Calu3 (cell line): ENCODE results near the gene GRIFIN. TPM values are rescaled to one million over a fixed set of nuclear protein-coding genes. Genes with fewer than 3 reads are reported as not detected.

Source experiments
- BruUV-seq: library from RNA; stranded (reverse); fragments of 400-500 nt; replicated peaks from 2 replicates; lab custom pipeline; 2021; lab: Mats Ljungman, UMichigan
- CTCF ChIA-PET: fragments of 300-600 bp; sonication (Branson Sonifier 250); formaldehyde crosslinking; loops from one replicate; lab custom pipeline; 2022; ENCODE audit warnings: antibody characterized with exemption; lab: Charles Lee
- DNase-seq: peaks from one replicate; pipeline ENCODE4 v3.0.0; 2022
- H3K27ac Mint-ChIP-seq: one replicate; pipeline ENCODE4 v1.8.0; 2022; ENCODE audit warnings: mixed read lengths; ENCODE audit not compliant: unreplicated experiment
- H3K27me3 Mint-ChIP-seq: one replicate; pipeline ENCODE4 v1.8.0; 2022; ENCODE audit warnings: mixed read lengths; ENCODE audit not compliant: unreplicated experiment
- H3K36me3 Mint-ChIP-seq: one replicate; pipeline ENCODE4 v1.8.0; 2022; ENCODE audit warnings: mild to moderate bottlenecking, moderate library complexity, mixed read lengths; ENCODE audit not compliant: insufficient read depth, unreplicated experiment
- H3K4me1 Mint-ChIP-seq: one replicate; pipeline ENCODE4 v1.8.0; 2022; ENCODE audit warnings: mild to moderate bottlenecking, low read depth, mixed read lengths; ENCODE audit not compliant: unreplicated experiment
- H3K4me3 Mint-ChIP-seq: one replicate; pipeline ENCODE4 v1.8.0; 2022; ENCODE audit warnings: mild to moderate bottlenecking, low read depth, moderate library complexity, mixed read lengths; ENCODE audit not compliant: unreplicated experiment
- H3K9me3 Mint-ChIP-seq: one replicate; pipeline ENCODE4 v1.8.0; 2022; ENCODE audit warnings: low read depth, mixed read lengths; ENCODE audit not compliant: unreplicated experiment
- intact Hi-C: fragments of 100-400 bp; cut with micrococcal nuclease; formaldehyde crosslinking; loops from one replicate; pipeline ENCODE4 v1.10.0; 2022; ENCODE audit not compliant: unreplicated experiment
- total RNA-seq: library from RNA; stranded (reverse); gene quantifications from 2 replicates; pipeline ENCODE4 v1.2.3, GENCODE V29; 2022
- TF ChIP-seq, protein P1 (sequence below): fragments of 200-600 bp; IDR thresholded peaks from one replicate; pipeline ENCODE4 v1.8.0; 2022; ENCODE audit warnings: antibody characterized with exemption; ENCODE audit not compliant: unreplicated experiment

The GRIFIN gene
- total RNA-seq, 1 experiment from 2014 or later = not detected

DNA sequence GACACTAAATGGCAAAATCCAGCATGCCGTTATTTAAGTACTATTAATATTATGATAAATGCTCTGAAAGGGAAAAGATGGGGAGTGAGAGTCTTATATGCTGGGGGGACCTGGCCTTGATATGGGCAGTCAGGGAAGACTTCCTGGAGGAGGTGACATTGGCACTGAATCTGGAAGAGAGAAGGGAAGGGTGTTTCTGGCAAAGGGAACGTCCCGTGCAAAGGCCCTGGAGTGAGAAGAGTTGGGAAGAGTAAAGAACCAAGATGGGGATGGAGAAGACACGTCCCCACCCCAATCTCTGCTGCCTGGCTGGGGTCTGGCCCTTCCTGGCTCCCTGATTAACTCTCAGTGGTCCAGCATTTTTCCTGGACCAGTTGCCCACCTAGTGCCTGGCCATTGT is 5.0 kb upstream of the GRIFIN start:
- no TSS peak for BruUV-seq
- DNase-seq = no peak
- Mint-ChIP-seq H3K27ac (no peak overlapping the region), H3K4me3 (no peak overlapping the region), H3K36me3 (no peaks in the 10 kb centered on the region), H3K27me3 (peaks cover 44% of the 10 kb centered on the region), H3K9me3 (no peaks in the 10 kb centered on the region), H3K4me1 (peaks cover 10% of the 10 kb centered on the region)
- intact Hi-C loops = no loop called here
- TF ChIP-seq, protein P1, sequence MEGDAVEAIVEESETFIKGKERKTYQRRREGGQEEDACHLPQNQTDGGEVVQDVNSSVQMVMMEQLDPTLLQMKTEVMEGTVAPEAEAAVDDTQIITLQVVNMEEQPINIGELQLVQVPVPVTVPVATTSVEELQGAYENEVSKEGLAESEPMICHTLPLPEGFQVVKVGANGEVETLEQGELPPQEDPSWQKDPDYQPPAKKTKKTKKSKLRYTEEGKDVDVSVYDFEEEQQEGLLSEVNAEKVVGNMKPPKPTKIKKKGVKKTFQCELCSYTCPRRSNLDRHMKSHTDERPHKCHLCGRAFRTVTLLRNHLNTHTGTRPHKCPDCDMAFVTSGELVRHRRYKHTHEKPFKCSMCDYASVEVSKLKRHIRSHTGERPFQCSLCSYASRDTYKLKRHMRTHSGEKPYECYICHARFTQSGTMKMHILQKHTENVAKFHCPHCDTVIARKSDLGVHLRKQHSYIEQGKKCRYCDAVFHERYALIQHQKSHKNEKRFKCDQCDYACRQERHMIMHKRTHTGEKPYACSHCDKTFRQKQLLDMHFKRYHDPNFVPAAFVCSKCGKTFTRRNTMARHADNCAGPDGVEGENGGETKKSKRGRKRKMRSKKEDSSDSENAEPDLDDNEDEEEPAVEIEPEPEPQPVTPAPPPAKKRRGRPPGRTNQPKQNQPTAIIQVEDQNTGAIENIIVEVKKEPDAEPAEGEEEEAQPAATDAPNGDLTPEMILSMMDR = no peak
- CTCF ChIA-PET = interaction anchor here (3.3 kb wide), 1 partner anchor 42 kb away, joined by 7 read pairs; no protein-coding TSS in a partner anchor

DNA sequence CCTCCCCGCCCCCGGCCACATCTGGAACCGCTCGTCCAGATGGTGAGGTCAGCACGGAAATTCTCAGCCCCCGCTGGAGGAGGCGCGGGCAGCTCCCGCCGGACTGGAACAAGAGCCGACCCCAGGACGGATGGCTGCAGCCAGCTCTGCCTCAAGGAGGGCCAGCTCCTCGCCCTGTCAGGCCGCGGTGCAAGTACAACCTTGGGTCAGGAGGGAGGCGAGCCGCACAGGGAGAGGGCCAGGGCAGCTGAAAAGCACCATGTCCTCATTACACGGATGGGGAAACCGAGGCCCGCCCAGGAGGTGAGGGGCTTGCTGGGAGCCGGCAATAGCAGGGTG is 3.8 kb upstream of the GRIFIN start:
- CTCF ChIA-PET = interaction anchor here (3.3 kb wide), 1 partner anchor 44 kb away, joined by 7 read pairs; no protein-coding TSS in a partner anchor
- no TSS peak for BruUV-seq
- TF ChIP-seq, protein P1 = no peak
- Mint-ChIP-seq H3K4me3 (no peak overlapping the region), H3K9me3 (no peaks in the 10 kb centered on the region), H3K4me1 (peaks cover 10% of the 10 kb centered on the region), H3K36me3 (no peaks in the 10 kb centered on the region), H3K27me3 (peaks cover 44% of the 10 kb centered on the region), H3K27ac (no peak overlapping the region)
- intact Hi-C loops = loop anchor here (1.0 kb wide), 1 partner anchor 19 kb away; no protein-coding TSS in a partner anchor
- DNase-seq = no peak

DNA sequence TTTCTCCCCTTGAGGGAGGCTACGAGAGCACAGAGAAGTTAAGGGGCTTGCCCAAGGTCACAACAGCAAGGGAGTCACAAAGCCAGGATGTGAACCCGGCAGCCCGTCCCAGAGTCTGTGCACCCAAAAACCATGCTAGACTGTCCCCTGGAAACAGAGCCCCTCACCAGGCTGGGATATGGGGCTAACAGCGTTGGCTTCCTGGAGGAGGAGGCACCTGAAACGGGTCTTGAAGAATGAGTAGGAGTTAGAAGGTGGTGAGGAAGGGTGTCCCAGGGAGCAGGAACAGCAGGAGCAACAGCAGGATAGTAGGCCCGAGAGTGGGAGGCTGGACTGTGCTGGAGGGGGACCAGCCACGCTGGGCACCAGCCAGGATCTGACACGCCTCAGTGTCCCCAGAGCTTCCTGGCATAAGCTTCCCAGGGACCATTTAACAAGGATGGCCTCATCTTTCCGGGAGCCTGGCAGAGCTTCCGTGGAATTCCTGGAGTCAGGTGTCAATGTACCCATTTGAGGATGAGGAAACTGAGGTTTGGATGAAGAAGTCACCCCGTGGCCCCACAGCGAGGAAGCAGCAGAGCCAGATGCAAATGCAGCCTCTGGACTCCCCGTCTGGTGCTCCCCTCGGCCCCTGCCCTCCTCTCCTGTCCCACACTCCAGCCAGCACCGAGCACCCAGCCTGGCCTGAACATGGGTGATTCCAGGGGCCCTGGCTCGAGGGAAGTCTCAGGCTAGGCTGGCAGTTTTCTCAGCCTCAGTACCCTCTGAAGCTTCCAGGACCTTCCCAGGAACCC is 3.3 kb upstream of the GRIFIN start:
- peaks cover 44% of the 10 kb centered on the region for H3K27me3 Mint-ChIP-seq
- TF ChIP-seq, protein P1 = no peak

DNA sequence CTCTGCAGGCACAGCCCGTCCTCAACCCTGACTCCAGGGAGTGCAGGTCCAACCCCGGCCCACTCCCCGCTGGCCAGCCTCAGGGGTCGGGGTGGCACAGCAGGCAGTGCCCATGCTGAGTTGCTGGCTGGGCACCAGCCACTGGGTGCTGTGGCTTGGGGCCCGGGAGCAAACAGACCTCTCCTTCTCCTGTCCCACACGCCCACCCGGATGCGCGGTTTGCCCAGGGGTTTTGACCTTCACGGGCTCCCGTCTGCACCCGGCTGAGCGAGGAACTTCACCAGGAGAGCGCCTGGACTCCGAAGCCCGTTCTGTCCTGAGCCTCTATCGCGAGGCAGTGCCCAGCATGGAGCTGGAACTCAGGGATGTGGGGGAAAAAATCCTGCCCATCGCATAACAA is 2.6 kb upstream of the GRIFIN start:
- intact Hi-C loops = loop anchor here (5.0 kb wide), 2 partner anchors 44 to 79 kb away; partner anchors contain the start of genes BRAT1 and IQCE
- no peak for DNase-seq
- TF ChIP-seq, protein P1 = no peak
- H3K4me1 Mint-ChIP-seq = peaks cover 10% of the 10 kb centered on the region
- no peaks in the 10 kb centered on the region for H3K36me3 Mint-ChIP-seq
- no peaks in the 10 kb centered on the region for H3K9me3 Mint-ChIP-seq
- no TSS peak for BruUV-seq
- H3K27me3 Mint-ChIP-seq = peaks cover 44% of the 10 kb centered on the region
- CTCF ChIA-PET = interaction anchor here (1.3 to 3.3 kb wide), 2 partner anchors 10 to 45 kb away, joined by 4 to 7 read pairs; no protein-coding TSS in a partner anchor
- H3K27ac Mint-ChIP-seq = no peak overlapping the region
- H3K4me3 Mint-ChIP-seq = no peak overlapping the region

More for the DNA sequence above, 3.3 kb upstream of the GRIFIN start:
- CTCF ChIA-PET = interaction anchor here (1.3 to 3.3 kb wide), 2 partner anchors 11 to 44 kb away, joined by 4 to 7 read pairs; no protein-coding TSS in a partner anchor
- Mint-ChIP-seq H3K27ac (no peak overlapping the region), H3K9me3 (no peaks in the 10 kb centered on the region), H3K4me1 (peaks cover 10% of the 10 kb centered on the region), H3K36me3 (no peaks in the 10 kb centered on the region), H3K4me3 (no peak overlapping the region)
- DNase-seq = no peak
- intact Hi-C loops = loop anchor here (1.0 to 5.0 kb wide), 3 partner anchors 18 to 78 kb away; partner anchors contain the start of genes BRAT1 and IQCE
- BruUV-seq = no TSS peak
